ENCODE data around the gene CUZD1. TPM values are rescaled to one million over a fixed set of nuclear protein-coding genes. Genes with fewer than 3 reads are reported as not detected.
A peak's percentile ranks its signal among the peaks of the same experiment; 100 is the strongest.

Gene CUZD1
- total and polyA plus RNA-seq, 2 of the 13 experiments (the other 11 are each of a cell fraction or from before 2014, with no cell fraction given), result 0.22 to 0.29 TPM

GRCh38 chr10:122835908-122836307 lies 9.7 kb downstream of the CUZD1 start:
- no peak for ATAC-seq
- no peak overlapping the region for H3K9ac ChIP-seq (ENCODE audit: insufficient read depth, low read depth, low read length)
- no peaks in the 10 kb centered on the region for H3K36me3 ChIP-seq (replicated peaks in 1 of 2; ENCODE audit: control insufficient read depth in 1 of 2, insufficient read depth in 2 of 2, low read length in 2 of 2)
- H3K4me3 ChIP-seq (replicated peaks in 1 of 3; ENCODE audit: insufficient read depth in 1 of 3, low read depth in 2 of 3, low read length in 3 of 3), result no peak overlapping the region
- intact Hi-C loops (cut with micrococcal nuclease; ENCODE audit: unreplicated experiment), result no loop called here
- 36% methylated on average over 2 of the region's 2 CpGs for WGBS (ENCODE audit: low lambda C conversion rate)
- no peak overlapping the region for H3K4me2 ChIP-seq (ENCODE audit: low read depth, low read length)
- in situ Hi-C loops (cut with HindIII; ENCODE audit: extremely low pct_ligation_motif_present, low pct_unique_long_range_greater_than_20kb), result no loop called here
- CTCF ChIA-PET (ENCODE audit: low intra/inter-chr PET ratio, low total read pairs), result no interaction called here
- POLR2A ChIA-PET, result no interaction called here
- no peak for FAIRE-seq
- TF ChIP-seq MZF1 (CRISPR knock-in tag; IDR thresholded peaks at IDR 0.05; ENCODE audit: borderline replicate concordance), result no peak
- peak; percentile 94 for TF ChIP-seq ZNF12 (CRISPR knock-in tag; IDR thresholded peaks at IDR 0.05)
- TF ChIP-seq GATAD2A (CRISPR knock-in tag; IDR thresholded peaks at IDR 0.05), result no peak
- no peaks in the 10 kb centered on the region for H3K9me3 ChIP-seq (ENCODE audit: low read length)
- H3K27ac ChIP-seq (ENCODE audit: extremely low read length, insufficient read depth, low read length), result no peak overlapping the region
- no peak for DNase-seq (ENCODE audit: low spot score)
- H4K20me1 ChIP-seq (ENCODE audit: insufficient read depth, low read length), result no peaks in the 10 kb centered on the region
- BruUV-seq (replicated peaks), result no TSS peak
- H3K27me3 ChIP-seq (ENCODE audit: control insufficient read depth in 1 of 2, insufficient read depth in 2 of 2, low read length in 2 of 2), result no peaks in the 10 kb centered on the region
- no peaks in the 10 kb centered on the region for H3K79me2 ChIP-seq (ENCODE audit: insufficient read depth, low read length)
- H3K4me1 ChIP-seq (ENCODE audit: insufficient read depth, low read length), result no peaks in the 10 kb centered on the region
- H2AFZ ChIP-seq (ENCODE audit: low read length), result no peak overlapping the region

- BruUV-seq (replicated peaks), result no TSS peak
- Histone ChIP-seq H4K20me1 (ENCODE audit: insufficient read depth, low read length) (no peaks in the 10 kb centered on the region), H3K27me3 (ENCODE audit: control insufficient read depth in 1 of 2, insufficient read depth in 2 of 2, low read length in 2 of 2) (peaks cover 4 to 10% of the 10 kb centered on the region in 2 experiments; a peak in 3 of 5 replicates), H3K9ac (ENCODE audit: insufficient read depth, low read depth, low read length) (no peak overlapping the region), H3K9me3 (ENCODE audit: low read length) (no peaks in the 10 kb centered on the region), H3K4me2 (ENCODE audit: low read depth, low read length) (no peak overlapping the region), H3K4me3 (replicated peaks in 1 of 3; ENCODE audit: insufficient read depth in 1 of 3, low read depth in 2 of 3, low read length in 3 of 3) (no peak overlapping the region), H3K79me2 (ENCODE audit: insufficient read depth, low read length) (no peaks in the 10 kb centered on the region), H2AFZ (ENCODE audit: low read length) (no peak overlapping the region), H3K36me3 (replicated peaks in 1 of 2; ENCODE audit: control insufficient read depth in 1 of 2, insufficient read depth in 2 of 2, low read length in 2 of 2) (no peaks in the 10 kb centered on the region), H3K27ac (ENCODE audit: extremely low read length, insufficient read depth, low read length) (no peak overlapping the region), H3K4me1 (ENCODE audit: insufficient read depth, low read length) (no peaks in the 10 kb centered on the region)
- TF ChIP-seq ZNF788 (CRISPR knock-in tag; IDR thresholded peaks at IDR 0.05; ENCODE audit: borderline replicate concordance) (no peak), POLR2AphosphoS5 (IDR thresholded peaks at IDR 0.05; ENCODE audit: low read depth, low read length) (no peak)
- FAIRE-seq, result no peak
- ChIA-PET CTCF (ENCODE audit: low intra/inter-chr PET ratio, low total read pairs) (no interaction called here), POLR2A (no interaction called here)
- 52% methylated on average over 1 of the region's 1 CpG for WGBS (ENCODE audit: low lambda C conversion rate)
- ATAC-seq, result no peak
- DNase-seq (ENCODE audit: low spot score), result no peak
- in situ Hi-C loops (cut with HindIII; ENCODE audit: extremely low pct_ligation_motif_present, low pct_unique_long_range_greater_than_20kb) (no loop called here), intact Hi-C loops (cut with micrococcal nuclease; ENCODE audit: unreplicated experiment) (no loop called here)
These were observed 14.7 kb downstream of the CUZD1 start for GRCh38 chr10:122830965-122831353.
